Measurements from ENCODE around the gene ITIH4.

ITIH4 gene

GRCh38 chr3:52830535-52831258, at the start of gene ITIH4:
TSS of gene ITIH4 (minus strand) at chr3:52830672. CDS start at chr3:52830642, 30 bp downstream.
- no peak for DNase-seq

DNA sequence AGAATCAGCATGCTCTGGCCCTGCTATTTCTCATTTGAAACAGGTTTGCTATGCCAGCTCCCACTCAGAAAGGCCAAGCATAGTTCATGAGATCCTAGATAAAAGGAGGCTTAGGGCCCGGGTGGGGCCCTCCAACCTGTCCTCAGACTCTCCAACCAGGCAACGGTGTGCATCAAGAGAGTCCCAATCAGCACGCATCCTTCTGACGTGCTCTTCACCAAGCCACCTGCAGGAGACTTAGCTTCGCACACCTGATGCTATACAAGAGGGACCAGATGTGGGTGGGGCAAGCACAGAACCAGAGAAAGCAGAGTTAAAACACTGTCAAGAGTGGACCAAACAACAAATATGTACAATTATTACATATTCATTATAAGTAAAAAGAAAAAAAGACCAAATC, 49.6 kb upstream of the ITIH4 start:
- DNase-seq: no peak

- no peak for DNase-seq
These were observed 49.1 kb upstream of the ITIH4 start for GRCh38 chr3:52879581-52879980.

GRCh38 chr3:52879090-52879489, 48.6 kb upstream of the ITIH4 start:
- DNase-seq: no peak

- no peak for DNase-seq
These were observed 46.6 kb upstream of the ITIH4 start for GRCh38 chr3:52877085-52877484.

- DNase-seq: no peak
These were observed 44.6 kb upstream of the ITIH4 start for GRCh38 chr3:52874864-52875587.

DNA sequence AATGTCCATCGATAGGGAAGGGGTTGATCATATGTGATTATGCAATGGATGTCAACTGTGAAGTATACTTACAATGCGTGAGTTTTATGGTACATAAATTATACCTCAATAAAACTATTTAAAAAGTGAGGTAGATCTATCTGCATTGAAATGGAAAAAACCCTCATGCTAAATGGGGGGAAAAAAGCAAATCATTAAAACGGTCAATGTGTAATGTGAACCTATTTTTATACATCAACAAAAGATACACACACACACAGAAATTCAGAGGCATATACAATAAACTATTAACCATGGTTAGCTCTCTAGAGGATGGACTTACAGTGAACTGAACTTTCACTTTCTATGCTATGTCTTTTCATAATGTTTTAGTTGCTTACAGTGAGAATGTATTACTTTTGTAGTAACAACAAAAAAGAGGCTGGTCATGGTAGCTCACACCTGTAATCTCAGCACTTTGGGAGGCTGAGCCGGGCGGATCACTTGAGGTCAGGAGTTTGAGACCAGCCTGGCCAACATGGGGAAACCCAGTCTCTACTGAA, 43.8 kb upstream of the ITIH4 start:
- DNase-seq: no peak

DNA sequence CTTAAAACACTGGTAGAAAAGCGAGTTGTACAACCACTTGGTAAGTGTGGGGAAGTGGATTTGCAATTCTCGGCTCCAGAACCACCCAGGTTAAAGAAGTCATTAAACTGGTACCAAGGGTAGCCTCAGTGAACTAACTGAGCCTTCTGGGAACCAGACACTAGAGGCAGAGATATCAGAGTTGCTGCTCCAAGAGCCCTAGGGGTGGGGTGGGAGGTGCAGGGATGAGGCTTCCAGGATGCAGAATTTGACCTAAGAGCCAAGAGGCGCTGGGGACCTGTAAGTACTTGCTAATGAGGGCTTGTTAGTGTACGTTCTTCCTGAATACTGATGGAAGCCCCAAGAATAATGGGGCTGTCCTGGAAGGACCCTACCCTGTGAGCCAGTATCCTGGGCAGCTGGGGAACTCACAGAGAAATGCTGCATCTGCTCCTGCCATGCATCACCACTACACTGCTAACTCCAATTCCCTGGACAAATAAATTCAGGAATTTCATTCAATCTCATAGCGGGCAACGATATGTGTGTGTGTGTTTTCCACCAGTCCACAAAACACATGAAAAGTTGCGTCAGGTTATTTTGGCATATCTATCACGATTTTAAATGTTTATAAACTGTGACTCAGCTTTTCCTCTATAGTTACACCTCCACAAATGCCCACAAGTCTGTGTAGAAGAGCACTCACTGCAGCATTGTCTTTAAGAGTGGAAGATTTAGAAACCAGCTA, 43.1 kb upstream of the ITIH4 start:
- DNase-seq: no peak

DNA sequence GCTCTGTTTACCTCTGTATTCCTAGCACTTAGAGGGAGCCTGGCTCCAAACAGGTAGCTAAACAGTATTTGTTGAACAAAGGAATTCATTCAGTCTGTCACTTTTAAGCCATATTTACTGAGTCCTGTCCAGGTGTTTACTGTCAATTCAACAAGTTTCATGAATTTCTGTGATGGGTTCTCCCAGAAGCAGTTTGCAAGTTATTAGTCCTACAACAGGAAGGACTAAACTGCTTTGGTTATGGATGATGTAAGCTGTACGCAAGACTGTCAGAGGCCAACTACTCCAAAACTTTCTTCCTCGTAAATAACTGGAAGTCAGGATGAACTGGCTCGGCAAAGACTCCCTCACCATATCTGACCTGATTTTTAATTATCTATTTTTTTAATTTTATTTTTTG, 41.8 kb upstream of the ITIH4 start:
- no peak for DNase-seq

DNA sequence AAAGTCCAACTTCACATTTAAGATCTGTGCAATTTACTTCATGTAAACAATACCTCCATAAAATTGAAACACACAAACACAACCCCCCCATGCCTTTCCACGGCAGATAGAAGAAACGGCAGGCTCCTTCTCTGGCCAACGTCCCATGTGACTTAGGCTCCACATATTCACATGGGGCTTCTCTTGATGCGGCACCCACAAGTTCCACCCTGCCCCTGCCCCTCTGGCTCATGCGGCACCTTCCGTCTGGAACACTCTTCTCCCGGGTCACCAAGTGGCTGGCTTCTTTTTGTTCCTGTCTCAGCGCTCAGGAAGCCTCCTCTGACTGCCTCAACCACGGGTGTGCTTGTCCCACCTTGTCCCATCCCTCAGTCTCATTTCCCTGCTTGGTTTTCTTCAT, 41.3 kb upstream of the ITIH4 start:
- DNase-seq: no peak

GRCh38 chr3:52870471-52870870, 40.0 kb upstream of the ITIH4 start:
- no peak for DNase-seq

GRCh38 chr3:52866427-52866826, 36.0 kb upstream of the ITIH4 start:
- no peak for DNase-seq

- no peak for DNase-seq
These were observed 35.5 kb upstream of the ITIH4 start for GRCh38 chr3:52865994-52866393.

DNA sequence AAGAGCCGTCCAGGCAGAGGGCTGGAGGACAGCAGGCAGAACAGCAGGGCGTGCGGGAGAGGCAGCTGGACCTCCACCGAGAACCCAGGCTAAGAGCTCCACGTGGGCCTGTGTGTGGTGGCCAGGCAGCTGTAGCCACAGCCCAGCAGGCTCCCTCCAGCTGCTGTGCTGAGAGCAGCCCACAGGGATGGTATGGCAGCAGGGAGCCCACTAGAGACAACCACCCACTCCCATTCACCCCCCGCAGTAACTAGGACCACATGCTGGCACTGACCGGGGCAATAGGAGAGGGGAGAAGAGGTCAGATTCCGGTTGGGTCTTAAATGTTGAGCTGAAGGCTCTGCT, 29.9 kb upstream of the ITIH4 start:
- DNase-seq: no peak

GRCh38 chr3:52859686-52860423, 29.4 kb upstream of the ITIH4 start:
- DNase-seq: no peak

DNA sequence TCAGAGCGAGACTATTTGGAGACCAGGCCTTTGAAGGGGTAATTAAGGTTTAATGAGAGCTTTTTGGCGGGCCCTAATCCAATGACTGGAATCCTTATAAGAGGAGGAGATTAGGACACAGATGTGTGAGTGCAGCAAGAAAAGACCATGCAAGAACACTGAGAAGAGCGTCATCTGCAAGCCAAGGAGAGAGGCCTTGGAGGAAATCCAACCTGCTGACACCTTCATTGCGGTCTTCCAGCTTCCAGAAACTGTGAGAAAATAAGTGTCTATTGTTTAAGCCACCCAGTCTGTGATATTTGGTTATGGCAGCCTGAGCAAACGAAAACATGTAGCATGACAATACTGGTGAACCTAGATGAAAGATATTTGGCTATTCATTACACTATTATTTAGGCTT, 27.4 kb upstream of the ITIH4 start:
- DNase-seq: no peak

- DNase-seq: no peak
These were observed 26.7 kb upstream of the ITIH4 start for GRCh38 chr3:52857133-52857532.

GRCh38 chr3:52856666-52857065, 26.2 kb upstream of the ITIH4 start:
- no peak for DNase-seq

- no peak for DNase-seq
These were observed 23.5 kb upstream of the ITIH4 start for GRCh38 chr3:52854013-52854412.

DNA sequence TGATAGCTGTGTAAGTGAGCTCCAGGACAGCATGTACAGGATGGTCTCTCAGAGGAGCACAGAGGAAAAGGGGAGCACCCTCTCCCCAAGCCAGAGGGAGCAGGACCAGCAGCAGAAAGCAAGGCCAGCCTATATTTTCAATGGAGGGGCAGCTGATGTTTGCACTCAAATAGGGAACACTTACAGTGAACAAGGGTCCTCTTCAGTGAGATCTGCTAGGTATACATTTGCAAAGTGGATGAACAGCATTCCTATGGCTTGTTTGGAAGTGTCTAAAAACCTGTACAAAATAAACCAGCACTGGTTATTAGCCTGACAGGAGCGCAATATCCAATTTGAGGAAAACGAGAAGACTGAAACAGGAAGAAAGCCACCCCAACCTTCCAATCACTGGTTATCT, 21.9 kb upstream of the ITIH4 start:
- DNase-seq: no peak

GRCh38 chr3:52851348-52851747, 20.9 kb upstream of the ITIH4 start:
- peak; percentile 41 for DNase-seq

DNA sequence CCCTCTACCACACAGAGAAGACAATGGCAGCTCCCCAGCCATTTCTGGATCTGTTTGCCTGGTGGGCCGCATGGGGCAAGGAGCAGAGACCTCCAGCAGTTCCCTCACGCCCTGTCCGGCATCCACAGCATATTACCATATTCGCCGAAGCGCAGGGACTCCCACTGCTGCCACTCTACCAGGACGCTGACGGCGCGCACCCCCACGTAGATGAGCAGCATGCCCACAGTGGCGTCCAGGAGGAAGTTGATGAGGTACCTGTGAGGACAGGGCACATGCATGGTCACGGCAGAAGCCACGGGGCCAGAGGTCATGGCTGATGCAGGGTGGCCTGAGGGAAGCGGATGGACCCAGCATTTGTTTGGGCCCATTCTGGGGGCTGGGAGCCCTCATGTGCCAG, 19.2 kb upstream of the ITIH4 start:
- no peak for DNase-seq

DNA sequence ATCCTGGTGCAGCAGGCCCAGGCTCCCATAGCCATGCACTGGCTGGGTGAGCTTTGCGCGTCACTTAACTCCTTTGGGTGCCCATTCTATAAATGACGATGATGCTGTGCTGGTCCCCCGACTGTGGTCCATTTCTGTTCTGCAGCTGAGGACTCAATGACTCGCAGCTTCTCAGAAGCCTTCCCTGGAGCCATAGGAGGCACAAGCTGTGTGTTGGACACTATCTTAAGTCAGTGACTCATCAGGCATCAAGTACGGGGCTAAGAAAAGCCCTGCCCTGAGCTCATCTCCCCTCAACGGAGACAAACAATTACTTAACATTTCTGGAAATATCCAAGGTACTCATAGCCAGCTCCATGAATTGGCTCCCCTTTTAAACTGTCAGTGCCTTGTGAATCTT, 18.1 kb upstream of the ITIH4 start:
- no peak for DNase-seq

Data from CD4-positive, alpha-beta T cell treated with Interleukin-12 subunit alpha and Interleukin-12 subunit beta, for 1 hour (primary cell).